ENCODE results near the gene CLCN5. TPM values are rescaled to one million over a fixed set of nuclear protein-coding genes. Genes with fewer than 3 reads are reported as not detected.
A peak's percentile ranks its signal among the peaks of the same experiment; 100 is the strongest.

The CLCN5 gene
- total RNA-seq, 3 donors from 2014 or later, result 5.0 to 7.5 (median 6.6) TPM

DNA sequence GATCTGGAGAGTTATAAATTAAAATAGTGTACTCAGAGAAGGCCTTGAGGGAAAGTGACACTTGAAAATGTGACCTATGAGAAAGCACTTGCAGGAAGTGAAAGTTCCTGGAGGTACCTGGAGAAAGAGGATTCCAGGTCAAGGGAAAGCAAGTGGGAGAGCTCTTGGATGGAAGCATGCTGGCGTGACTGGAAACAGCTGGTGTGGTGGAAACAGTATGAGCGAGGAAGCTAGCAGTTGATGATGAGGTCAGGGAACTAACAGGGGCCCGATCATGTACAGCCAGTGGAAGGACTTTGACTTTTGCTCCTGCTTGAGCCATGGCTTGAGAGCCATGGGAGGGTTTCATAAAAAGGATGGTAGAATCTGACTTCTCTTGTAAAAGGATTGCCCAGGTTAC lies 9.5 kb upstream of the CLCN5 start:
- Histone ChIP-seq H3K4me3 (no peak overlapping the region), H3K36me3 (no peaks in the 10 kb centered on the region), H3K9me3 (no peaks in the 10 kb centered on the region), H3K27me3 (peaks cover 0 to 36% of the 10 kb centered on the region in 2 donors), H3K4me1 (no peaks in the 10 kb centered on the region), H3K27ac (no peak overlapping the region)
- TF ChIP-seq POLR2A (IDR thresholded peaks at IDR 0.05), result no peak
- TF ChIP-seq, protein P1, sequence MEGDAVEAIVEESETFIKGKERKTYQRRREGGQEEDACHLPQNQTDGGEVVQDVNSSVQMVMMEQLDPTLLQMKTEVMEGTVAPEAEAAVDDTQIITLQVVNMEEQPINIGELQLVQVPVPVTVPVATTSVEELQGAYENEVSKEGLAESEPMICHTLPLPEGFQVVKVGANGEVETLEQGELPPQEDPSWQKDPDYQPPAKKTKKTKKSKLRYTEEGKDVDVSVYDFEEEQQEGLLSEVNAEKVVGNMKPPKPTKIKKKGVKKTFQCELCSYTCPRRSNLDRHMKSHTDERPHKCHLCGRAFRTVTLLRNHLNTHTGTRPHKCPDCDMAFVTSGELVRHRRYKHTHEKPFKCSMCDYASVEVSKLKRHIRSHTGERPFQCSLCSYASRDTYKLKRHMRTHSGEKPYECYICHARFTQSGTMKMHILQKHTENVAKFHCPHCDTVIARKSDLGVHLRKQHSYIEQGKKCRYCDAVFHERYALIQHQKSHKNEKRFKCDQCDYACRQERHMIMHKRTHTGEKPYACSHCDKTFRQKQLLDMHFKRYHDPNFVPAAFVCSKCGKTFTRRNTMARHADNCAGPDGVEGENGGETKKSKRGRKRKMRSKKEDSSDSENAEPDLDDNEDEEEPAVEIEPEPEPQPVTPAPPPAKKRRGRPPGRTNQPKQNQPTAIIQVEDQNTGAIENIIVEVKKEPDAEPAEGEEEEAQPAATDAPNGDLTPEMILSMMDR (IDR thresholded peaks at IDR 0.05), result no peak
- no peak for TF ChIP-seq POLR2AphosphoS5 (IDR thresholded peaks at IDR 0.05)
- intact Hi-C loops (cut with DNase I; ENCODE audit: low total_unique reads), result no loop called here
- DNase-seq (ENCODE audit: low spot score in 2 of 2), result no peak

DNA sequence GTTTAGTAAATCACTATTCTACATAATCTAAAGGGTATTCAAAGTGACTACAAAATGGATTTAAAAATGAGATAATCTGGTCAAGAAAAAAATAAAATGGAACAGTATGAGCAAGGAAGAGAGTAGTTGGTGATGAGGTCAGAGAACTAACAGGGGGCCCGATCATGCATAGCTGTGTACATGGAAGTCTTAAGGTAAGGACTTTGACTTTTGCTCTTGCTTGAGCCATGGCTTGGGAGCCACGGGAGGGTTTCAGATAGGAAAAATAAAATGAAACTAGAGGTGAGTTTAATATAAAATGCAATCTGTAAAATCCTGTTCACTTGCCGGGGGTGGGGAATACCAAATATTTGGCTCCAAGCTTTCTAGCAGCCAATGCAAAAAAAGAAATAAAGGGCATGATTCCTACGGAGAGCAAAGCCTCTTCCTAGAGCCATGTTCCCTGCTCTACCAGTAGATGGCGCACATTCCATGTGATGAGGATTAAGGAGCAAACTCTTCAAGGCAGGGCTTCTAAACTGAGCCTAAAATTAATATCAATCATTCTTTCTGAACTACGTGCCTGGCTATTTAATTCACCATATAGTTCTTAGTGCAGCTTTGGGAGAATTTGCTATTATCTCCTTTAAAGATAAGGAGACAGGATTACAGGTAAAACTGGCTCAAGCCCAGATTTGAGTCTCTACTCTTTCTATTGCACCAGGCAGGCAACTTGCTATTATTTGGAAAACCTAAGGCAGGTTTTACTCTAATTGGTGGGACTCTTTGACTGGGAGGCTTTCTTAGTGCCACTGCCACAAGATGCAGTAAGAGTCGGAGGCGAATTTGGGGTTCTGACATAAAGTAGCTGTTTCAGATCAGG lies 6.8 kb upstream of the CLCN5 start:
- peak in 1 of 2 donors; percentile 26 for DNase-seq (ENCODE audit: low spot score in 2 of 2)
- Histone ChIP-seq H3K36me3 (no peaks in the 10 kb centered on the region), H3K9me3 (no peaks in the 10 kb centered on the region), H3K4me1 (no peaks in the 10 kb centered on the region), H3K27ac (no peak overlapping the region), H3K4me3 (no peak overlapping the region), H3K27me3 (peaks cover 0 to 30% of the 10 kb centered on the region in 2 donors)
- TF ChIP-seq, protein P1 (IDR thresholded peaks at IDR 0.05), result peak; percentile 10 to 63 (median 54)
- no peak for TF ChIP-seq POLR2A (IDR thresholded peaks at IDR 0.05)
- intact Hi-C loops (cut with DNase I; ENCODE audit: low total_unique reads), result no loop called here

DNA sequence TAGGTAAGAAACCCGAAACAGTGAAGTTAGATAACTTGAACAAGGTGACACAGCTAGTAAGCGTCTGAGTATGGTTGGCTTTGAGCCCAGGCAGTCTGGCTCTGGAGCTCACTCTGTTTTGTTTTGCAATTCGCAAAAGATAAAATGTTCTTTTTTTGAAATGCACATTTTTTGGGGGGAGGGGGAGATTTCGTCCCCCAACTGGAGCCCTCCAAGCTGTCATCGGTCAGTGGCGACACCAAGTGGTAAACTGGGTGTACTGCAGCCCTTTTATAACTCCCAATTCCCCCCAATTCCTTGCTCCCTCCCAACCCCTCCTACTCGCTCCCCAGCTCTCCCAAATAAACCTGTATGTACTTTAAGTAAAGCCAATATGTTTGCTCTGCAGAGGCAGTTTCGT lies 2.8 kb upstream of the CLCN5 start:
- Histone ChIP-seq H3K27ac (no peak overlapping the region), H3K36me3 (no peaks in the 10 kb centered on the region), H3K9me3 (no peaks in the 10 kb centered on the region), H3K4me1 (no peaks in the 10 kb centered on the region), H3K27me3 (peaks cover 0 to 18% of the 10 kb centered on the region in 2 donors), H3K4me3 (no peak overlapping the region)
- intact Hi-C loops (cut with DNase I; ENCODE audit: low total_unique reads), result no loop called here
- no peak for DNase-seq (ENCODE audit: low spot score in 2 of 2)
- TF ChIP-seq, protein P1 (IDR thresholded peaks at IDR 0.05), result peak; percentile 51 to 58 (median 57)
- TF ChIP-seq POLR2AphosphoS5 (IDR thresholded peaks at IDR 0.05), result no peak

DNA sequence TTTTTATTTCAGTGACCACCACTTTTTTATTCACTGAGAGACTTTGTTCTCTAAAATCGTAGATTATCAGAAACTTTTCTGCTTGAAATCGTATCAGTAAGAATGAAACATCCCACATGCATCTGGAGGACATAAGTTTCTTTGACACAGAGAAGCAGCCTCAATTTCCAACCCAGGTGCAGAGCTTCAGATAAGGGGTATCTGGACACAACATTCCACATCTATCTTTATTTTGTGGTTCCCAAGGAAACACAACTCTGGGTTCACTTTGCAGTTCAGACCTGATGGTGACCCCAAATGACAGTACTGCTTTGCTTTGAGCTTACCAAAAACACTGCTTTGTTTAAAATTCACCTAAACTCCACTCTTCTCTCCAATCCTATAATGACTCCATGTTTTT lies 1.3 kb upstream of the CLCN5 start:
- Histone ChIP-seq H3K4me3 (no peak overlapping the region), H3K4me1 (no peaks in the 10 kb centered on the region), H3K36me3 (no peaks in the 10 kb centered on the region), H3K9me3 (no peaks in the 10 kb centered on the region), H3K27me3 (peaks cover 0 to 17% of the 10 kb centered on the region in 2 donors), H3K27ac (no peak overlapping the region)
- intact Hi-C loops (cut with DNase I; ENCODE audit: low total_unique reads), result no loop called here
- TF ChIP-seq POLR2A (IDR thresholded peaks at IDR 0.05) (no peak), POLR2AphosphoS5 (IDR thresholded peaks at IDR 0.05) (no peak)
- TF ChIP-seq, protein P1 (IDR thresholded peaks at IDR 0.05), result no peak
- DNase-seq (ENCODE audit: low spot score in 2 of 2), result no peak

DNA sequence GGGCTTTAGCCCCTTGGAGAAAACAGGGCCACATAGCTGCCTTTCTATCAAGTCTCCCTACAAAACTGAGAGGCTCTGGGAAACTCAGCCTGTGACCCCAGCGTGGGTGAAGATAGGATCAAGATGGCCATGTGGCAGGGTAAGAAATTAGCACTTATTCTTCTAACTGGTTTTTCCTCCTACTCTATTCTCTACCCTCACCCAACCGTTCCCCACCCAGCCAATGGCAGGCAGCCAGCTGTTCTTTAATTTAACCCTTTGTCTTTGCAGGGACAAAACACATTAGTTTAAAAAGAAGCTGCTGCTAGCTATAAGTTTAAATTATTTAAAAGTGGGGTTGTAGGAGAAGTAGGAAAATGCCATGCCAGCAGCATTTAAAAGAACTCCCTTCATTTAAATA lies 2.8 kb downstream of the CLCN5 start:
- H3K27me3 ChIP-seq, result peaks cover 0 to 27% of the 10 kb centered on the region in 2 donors
- intact Hi-C loops (cut with DNase I; ENCODE audit: low total_unique reads), result no loop called here
- H3K9me3 ChIP-seq, result no peaks in the 10 kb centered on the region
- no peaks in the 10 kb centered on the region for H3K36me3 ChIP-seq
- no peak for TF ChIP-seq POLR2AphosphoS5 (IDR thresholded peaks at IDR 0.05)
- TF ChIP-seq, protein P1 (IDR thresholded peaks at IDR 0.05), result no peak
- TF ChIP-seq POLR2A (IDR thresholded peaks at IDR 0.05), result no peak
- no peak overlapping the region for H3K4me3 ChIP-seq
- no peak for DNase-seq (ENCODE audit: low spot score in 2 of 2)
- H3K27ac ChIP-seq, result no peak overlapping the region
- H3K4me1 ChIP-seq, result no peaks in the 10 kb centered on the region

Measured in breast epithelium (tissue), 4 donors.